ENCODE data around the gene BDNF.

The BDNF gene

GRCh38 chr11:27623945-27624523, 76.2 kb downstream of the BDNF start:
- no peak for DNase-seq

DNA sequence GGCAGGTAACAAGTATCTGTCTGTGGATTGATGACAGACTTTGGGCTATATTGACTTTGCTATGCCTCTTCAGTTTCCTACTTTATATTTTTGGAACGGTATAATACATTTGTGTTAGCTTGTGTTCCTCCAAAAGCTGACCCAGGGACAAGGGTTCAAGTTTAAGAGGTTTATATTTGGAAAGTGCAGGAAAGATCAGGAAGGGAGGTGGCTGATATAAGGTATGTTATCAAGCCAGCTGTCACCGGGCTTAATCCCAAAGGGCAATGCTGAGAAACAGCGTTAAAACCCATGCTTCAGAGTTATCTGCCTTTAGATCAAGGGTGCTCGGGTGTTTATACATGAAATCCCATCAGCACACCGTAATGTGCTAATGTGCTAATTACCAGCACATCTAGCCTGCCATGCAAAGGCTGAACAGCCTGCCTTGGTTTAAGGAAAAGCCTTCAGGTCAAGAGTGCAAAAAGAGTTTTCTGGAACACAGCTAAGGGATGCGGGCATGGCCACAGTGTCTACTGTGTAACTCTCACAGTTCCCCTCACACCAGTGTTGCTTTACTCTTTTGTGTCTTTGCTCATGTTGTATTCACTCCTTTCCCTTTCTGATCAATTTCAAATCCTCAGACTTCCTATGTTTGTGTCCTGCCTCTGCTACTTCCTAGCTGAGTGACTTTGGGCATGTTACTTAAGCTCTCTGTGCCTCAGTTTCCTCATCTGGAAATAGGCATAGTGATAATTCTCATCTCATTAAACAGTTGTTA, 77.5 kb downstream of the BDNF start:
- no peak for DNase-seq

DNA sequence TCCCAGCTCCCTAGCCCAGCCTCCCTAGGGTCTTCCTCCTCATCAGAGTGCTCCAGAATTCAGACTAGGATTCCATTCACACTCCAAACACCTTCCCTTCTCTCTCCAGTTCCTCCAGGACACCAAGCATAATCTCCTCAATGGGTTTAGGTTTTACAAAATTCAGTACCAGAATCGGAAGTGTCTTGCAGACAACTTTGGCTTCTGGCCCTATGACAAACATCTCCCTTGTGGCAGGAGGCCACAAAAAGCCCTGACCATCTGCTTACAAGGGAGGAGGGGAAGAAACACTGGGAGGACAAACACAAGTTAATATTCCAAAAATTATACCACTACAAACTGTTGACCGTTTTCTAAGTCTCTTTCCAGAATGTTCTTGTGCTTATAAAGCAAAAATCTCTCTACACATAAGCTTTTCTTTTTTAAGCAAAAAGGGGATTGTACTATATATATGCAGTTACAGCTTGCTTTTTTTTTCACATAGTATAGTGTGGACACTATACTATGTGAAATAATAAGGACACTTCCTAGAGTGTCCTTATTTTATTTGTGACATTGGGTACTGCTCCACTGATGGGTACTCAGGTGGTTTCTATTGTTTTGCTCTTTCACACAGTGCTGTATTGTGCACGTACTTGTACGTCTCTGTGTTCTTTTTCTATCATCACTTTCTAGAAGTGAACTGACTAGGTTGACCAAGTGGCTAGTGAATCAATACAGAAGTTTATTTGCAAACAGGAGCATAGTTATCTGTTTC, 78.7 kb downstream of the BDNF start:
- no peak for DNase-seq

DNA sequence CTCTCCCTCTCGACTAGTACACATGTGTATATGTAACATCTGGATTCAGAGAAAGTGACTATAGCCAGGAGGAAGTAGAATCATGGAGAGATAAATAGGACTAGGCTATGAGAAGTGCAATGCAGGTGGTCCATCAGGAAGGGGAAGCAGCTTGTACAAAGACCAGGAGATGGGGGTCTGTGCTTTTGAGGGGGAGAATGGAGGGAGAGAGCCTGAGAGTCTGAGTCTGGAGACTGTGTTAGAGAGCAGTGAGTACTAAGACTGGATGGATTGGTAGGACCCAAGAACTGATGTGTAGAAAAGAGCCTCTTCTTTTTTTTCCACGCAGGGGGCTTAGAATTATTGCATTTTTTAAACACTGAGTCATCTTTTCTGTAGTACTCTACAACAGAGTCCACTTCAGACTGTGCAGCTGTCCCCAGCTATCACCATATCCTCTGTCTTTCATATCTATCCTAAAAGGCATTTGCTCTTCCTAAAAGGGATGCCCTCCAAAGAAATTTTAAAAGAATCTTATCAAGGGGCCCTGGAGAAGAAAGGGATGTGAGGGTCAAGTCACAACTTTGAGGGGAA, 80.4 kb downstream of the BDNF start:
- no peak for DNase-seq

GRCh38 chr11:27619039-27619574, 81.1 kb downstream of the BDNF start:
- DNase-seq, result no peak

- DNase-seq, result no peak
Observed at GRCh38 chr11:27618281-27618915, 81.9 kb downstream of the BDNF start.

DNA sequence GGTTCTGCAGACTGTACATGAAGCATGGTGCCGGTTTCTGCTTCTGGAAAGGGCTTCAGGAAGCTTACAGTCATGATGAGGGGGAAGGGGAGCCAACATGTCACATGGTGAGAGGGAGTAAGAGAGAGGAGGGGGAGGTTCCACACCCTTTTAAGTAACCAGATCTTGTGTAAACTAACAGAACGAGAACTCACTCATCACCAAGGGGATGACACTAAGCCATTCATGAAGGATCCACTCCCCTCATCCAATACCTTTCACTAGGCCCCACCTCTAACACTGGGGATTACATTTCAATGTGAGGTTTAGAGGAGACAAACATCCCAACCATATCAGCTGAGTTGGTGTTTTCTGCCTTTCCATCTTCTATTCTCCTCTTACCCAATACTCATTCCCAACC, 83.5 kb downstream of the BDNF start:
- no peak for DNase-seq

DNA sequence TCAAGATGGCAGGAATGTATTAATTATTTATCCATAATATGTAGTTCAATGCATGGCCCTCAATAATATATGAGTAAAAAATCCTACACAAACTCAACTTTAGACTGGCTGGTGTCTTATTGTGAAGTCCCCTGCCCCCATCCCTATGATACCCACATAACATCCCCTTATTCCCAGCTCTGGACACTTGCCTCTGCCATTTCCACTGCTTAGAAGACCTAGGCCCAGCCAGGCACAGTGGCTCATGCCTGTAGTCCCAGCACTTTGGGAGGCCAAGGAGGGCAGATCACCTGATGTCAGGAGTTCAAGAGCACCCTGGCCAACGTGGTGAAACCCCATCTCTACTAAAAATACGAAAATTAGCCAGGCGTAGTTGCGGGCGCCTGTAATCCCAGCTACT, 84.4 kb downstream of the BDNF start:
- DNase-seq, result no peak

DNA sequence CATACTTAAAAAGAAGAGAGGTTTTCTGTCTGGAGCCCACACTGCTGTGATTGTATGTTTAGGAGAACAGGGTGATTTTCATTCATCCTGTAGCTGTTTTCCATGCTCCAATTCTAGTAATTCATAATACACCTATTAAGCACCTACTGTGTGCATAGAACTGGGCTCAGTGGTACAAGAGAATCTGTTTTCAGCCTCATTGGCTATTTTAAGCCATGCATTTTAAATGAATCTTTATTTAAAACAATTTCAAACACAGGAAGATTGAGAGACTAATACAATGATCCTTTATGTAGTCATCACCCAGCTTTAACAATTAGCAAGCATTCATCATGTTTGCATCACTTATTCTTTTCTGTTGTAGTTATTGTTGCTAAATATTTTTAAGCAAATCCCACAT, 86.2 kb downstream of the BDNF start:
- no peak for DNase-seq

- DNase-seq, result no peak
Observed at GRCh38 chr11:27612932-27613880, 87.0 kb downstream of the BDNF start.

DNA sequence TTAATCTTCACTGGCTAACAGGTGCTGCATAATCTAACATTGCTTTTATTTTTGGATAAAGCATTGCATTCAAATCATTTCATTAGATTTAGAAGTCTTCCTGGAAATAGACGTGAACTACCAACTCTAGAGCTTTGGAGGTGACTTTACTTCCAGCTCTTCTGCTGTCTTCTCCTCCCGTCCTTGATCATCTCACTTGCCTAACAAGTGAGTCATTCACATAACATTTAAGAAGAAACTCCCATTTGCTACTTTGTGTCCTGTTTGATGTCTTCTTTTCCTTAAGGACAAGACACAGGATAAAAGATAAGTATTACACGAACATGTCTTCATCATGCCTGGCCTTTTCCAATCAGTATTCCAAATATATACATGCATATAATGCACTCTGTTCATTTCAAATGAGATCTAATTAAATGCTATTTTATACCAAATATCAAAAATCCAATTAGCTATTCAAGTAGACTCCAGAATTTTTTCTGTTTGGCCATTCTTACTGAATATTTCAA, 88.3 kb downstream of the BDNF start:
- no peak for DNase-seq

- no peak for DNase-seq
Observed at GRCh38 chr11:27611390-27611789, 88.9 kb downstream of the BDNF start.

DNA sequence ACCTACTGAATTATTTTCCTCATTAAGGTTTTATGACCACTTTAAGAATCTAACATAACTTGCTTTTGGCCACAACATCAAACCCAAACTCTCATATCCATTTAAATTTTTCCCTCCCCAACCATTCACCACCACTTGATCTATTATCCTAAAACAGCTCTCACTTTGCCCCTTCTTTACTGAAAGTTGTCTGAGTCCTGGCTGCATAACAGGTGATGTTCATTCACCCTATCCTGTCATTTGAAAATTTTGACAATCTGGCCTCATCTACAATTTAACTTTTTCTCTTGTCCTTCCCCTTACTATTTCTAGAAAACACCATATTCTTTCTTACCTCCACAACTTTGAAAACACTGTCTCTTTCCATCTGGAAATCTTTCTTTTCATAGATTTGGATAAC, 89.3 kb downstream of the BDNF start:
- DNase-seq, result no peak

DNA sequence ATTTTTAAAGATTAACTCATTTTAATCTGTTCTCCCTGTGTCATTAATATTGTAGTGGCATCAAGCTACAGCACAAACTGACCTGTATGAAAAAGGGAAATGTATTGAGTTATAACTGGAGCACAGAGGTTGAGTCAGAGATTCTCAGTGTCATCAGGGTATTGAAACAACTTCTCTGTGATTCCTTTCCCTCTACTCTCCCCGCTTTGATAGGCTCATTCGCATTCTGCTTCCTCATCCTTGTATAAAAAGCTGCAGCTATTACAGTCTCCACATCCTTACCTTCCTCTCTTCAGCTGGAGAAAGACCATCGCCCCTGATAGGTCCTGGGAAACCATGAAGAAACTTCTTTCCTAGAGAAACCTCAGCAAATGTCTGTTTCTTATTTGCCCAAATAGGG, 90.0 kb downstream of the BDNF start:
- DNase-seq, result no peak

GRCh38 chr11:27608951-27609350, 91.3 kb downstream of the BDNF start:
- DNase-seq, result no peak

GRCh38 chr11:27605422-27605821, 94.8 kb downstream of the BDNF start:
- DNase-seq, result no peak
